ENCODE results near the gene AP5Z1. TPM values are rescaled to one million over a fixed set of nuclear protein-coding genes. Genes with fewer than 3 reads are reported as not detected.

The AP5Z1 gene
- total RNA-seq, 2 donors from 2014 or later: 30.9 to 61.7 TPM

DNA sequence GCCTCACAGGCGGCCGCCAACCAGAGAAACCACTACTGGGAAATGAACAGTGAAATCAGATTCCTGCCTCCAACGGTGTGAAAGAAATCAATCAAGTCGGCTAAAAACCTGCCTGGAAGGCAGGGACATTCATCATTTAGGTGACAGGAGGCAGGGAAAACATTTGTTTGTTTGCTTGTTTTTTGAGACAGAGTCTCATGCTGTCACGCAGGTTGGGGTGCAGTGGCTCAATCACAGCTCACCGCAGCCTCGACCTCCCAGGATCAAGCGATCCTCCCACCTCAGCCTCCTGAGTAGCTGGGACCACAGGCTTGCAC lies 30.5 kb downstream of the AP5Z1 start:
- no peaks in the 10 kb centered on the region for H3K27me3 ChIP-seq (replicated peaks; ENCODE audit: insufficient read depth)

DNA sequence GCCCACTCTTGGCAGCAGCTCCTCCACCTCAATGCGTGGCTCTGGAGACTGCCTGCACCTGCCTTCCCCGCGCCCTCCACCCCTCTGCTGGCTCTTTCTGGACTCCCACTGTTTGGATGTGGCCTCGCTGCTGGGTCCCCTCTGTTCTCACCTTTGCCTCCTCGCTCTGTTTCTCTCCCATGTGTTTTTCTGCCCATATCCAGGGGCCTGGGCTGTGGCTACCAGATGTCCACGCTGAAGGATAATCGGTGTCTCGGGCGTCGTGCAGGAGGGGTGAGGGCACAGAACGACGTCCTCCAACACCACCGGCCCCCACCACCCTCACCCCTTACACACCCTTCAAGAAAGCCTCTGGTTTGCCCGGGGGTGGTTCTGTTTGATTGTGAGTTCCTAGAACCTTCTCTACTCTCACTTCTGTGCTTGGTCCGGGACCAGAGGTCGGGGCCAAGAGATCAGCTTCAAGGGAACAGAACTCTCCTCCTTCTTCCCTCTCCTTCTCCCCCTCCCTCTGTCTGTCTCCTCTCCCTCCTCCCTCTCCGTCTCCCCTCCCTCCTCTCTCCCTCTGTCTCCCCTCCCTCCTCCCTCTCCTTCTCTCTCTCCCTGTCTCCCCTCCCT lies 31.7 kb downstream of the AP5Z1 start:
- WGBS: 60% methylated on average over 17 of the region's 17 CpGs
- H3K4me1 ChIP-seq (replicated peaks): no peaks in the 10 kb centered on the region
- intact Hi-C loops (cut with DNase I): no loop called here
- no peaks in the 10 kb centered on the region for H3K27me3 ChIP-seq (replicated peaks; ENCODE audit: insufficient read depth)
- H3K27ac ChIP-seq: no peak overlapping the region
- DNase-seq (ENCODE audit: low spot score): no peak
- H3K9me3 ChIP-seq: no peaks in the 10 kb centered on the region
- TF ChIP-seq, protein P1, sequence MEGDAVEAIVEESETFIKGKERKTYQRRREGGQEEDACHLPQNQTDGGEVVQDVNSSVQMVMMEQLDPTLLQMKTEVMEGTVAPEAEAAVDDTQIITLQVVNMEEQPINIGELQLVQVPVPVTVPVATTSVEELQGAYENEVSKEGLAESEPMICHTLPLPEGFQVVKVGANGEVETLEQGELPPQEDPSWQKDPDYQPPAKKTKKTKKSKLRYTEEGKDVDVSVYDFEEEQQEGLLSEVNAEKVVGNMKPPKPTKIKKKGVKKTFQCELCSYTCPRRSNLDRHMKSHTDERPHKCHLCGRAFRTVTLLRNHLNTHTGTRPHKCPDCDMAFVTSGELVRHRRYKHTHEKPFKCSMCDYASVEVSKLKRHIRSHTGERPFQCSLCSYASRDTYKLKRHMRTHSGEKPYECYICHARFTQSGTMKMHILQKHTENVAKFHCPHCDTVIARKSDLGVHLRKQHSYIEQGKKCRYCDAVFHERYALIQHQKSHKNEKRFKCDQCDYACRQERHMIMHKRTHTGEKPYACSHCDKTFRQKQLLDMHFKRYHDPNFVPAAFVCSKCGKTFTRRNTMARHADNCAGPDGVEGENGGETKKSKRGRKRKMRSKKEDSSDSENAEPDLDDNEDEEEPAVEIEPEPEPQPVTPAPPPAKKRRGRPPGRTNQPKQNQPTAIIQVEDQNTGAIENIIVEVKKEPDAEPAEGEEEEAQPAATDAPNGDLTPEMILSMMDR (IDR thresholded peaks at IDR 0.05): no peak
- TF ChIP-seq POLR2A (IDR thresholded peaks at IDR 0.05) (no peak), POLR2AphosphoS5 (IDR thresholded peaks at IDR 0.05) (no peak)
- H3K4me3 ChIP-seq: no peak overlapping the region
- no peaks in the 10 kb centered on the region for H3K36me3 ChIP-seq

More for the DNA sequence above, 30.5 kb downstream of the AP5Z1 start:
- DNase-seq (ENCODE audit: low spot score): no peak
- no peaks in the 10 kb centered on the region for H3K9me3 ChIP-seq
- intact Hi-C loops (cut with DNase I): no loop called here
- no peaks in the 10 kb centered on the region for H3K36me3 ChIP-seq
- H3K27ac ChIP-seq: no peak overlapping the region
- no peak for TF ChIP-seq POLR2AphosphoS5 (IDR thresholded peaks at IDR 0.05)
- TF ChIP-seq, protein P1 (IDR thresholded peaks at IDR 0.05): no peak
- TF ChIP-seq POLR2A (IDR thresholded peaks at IDR 0.05): no peak
- no peaks in the 10 kb centered on the region for H3K4me1 ChIP-seq (replicated peaks)
- no peak overlapping the region for H3K4me3 ChIP-seq
- 78% methylated on average over 8 of the region's 8 CpGs for WGBS

DNA sequence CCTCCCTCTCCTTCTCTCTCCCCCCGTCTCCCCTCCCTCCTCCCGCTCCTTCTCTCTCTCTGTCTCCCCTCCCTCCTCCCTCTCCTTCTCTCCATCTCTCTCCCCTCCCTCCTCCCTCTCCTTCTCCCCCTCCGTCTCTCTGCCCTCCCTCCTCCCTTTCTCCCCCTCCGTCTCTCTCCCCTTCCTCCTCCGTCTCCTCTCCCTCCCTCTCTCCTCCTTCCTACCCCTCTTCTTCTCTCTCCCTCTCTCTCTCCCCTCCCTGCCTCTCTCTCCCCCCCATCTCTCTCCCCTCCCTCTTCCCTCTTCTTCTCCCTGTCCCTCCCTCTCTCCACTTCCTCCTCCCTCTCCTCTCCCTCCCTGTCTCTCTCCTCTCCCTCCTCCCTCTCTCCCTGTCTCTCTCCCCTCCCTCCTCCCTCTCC lies 32.2 kb downstream of the AP5Z1 start:
- H3K4me3 ChIP-seq: no peak overlapping the region
- DNase-seq (ENCODE audit: low spot score): no peak
- H3K36me3 ChIP-seq: no peaks in the 10 kb centered on the region
- intact Hi-C loops (cut with DNase I): no loop called here
- H3K4me1 ChIP-seq (replicated peaks): no peaks in the 10 kb centered on the region
- H3K27ac ChIP-seq: no peak overlapping the region
- TF ChIP-seq POLR2A (IDR thresholded peaks at IDR 0.05): no peak
- TF ChIP-seq, protein P1 (IDR thresholded peaks at IDR 0.05): no peak
- no peak for TF ChIP-seq POLR2AphosphoS5 (IDR thresholded peaks at IDR 0.05)
- WGBS: 13% methylated on average over 5 of the region's 5 CpGs
- no peaks in the 10 kb centered on the region for H3K9me3 ChIP-seq
- H3K27me3 ChIP-seq (replicated peaks; ENCODE audit: insufficient read depth): no peaks in the 10 kb centered on the region

DNA sequence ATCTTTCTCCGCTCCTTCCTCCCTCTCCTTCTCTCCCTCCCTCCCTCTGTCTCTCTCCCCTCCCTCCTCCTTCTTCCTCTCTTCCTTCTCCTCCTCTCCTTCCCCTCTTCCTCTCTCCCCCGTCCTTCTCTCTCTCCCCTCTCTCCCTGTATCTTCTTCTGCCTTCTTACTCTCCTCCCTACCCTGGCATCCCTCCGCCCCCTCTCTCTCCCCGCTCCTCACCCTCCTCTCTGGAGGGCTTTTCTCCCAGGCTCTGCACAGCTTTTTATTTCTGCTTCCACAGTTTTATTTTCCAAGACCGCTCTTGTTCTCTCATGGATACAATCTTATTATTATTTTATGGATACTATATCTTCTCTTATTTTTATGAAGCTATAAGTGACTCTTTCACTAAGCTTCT lies 32.6 kb downstream of the AP5Z1 start:
- Histone ChIP-seq H3K27ac (no peak overlapping the region), H3K36me3 (no peaks in the 10 kb centered on the region), H3K9me3 (no peaks in the 10 kb centered on the region), H3K4me3 (no peak overlapping the region), H3K4me1 (replicated peaks) (no peaks in the 10 kb centered on the region), H3K27me3 (replicated peaks; ENCODE audit: insufficient read depth) (no peaks in the 10 kb centered on the region)
- no peak for TF ChIP-seq POLR2AphosphoS5 (IDR thresholded peaks at IDR 0.05)
- TF ChIP-seq POLR2A (IDR thresholded peaks at IDR 0.05): no peak
- TF ChIP-seq, protein P1 (IDR thresholded peaks at IDR 0.05): no peak
- 35% methylated on average over 5 of the region's 5 CpGs for WGBS
- no peak for DNase-seq (ENCODE audit: low spot score)
- intact Hi-C loops (cut with DNase I): no loop called here

DNA sequence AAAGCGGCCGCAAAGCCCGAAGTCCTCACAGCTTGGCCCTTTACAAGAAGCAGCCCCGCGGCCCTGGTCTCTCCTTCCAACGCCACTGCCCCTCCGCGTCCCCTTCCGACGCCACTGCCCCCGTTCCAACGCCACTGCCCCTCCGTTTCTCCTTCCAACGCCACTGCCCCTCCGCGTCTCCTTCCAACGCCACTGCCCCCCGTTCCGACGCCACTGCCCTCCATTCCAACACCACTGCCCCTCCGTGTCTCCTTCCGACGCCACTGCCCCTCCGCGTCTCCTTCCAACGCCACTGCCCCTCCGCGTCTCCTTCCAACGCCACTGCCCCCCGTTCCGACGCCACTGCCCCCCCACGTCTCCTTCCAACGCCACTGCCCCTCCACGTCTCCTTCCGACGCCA lies 33.1 kb downstream of the AP5Z1 start:
- H3K4me3 ChIP-seq: no peak overlapping the region
- no peak overlapping the region for H3K27ac ChIP-seq
- intact Hi-C loops (cut with DNase I): no loop called here
- no peaks in the 10 kb centered on the region for H3K27me3 ChIP-seq (replicated peaks; ENCODE audit: insufficient read depth)
- 83% methylated on average over 29 of the region's 37 CpGs for WGBS
- TF ChIP-seq POLR2A (IDR thresholded peaks at IDR 0.05): no peak
- no peaks in the 10 kb centered on the region for H3K9me3 ChIP-seq
- DNase-seq (ENCODE audit: low spot score): no peak
- no peaks in the 10 kb centered on the region for H3K36me3 ChIP-seq
- H3K4me1 ChIP-seq (replicated peaks): no peaks in the 10 kb centered on the region

All from prostate gland (tissue), 2 donors.